Activated B cell treated with CpG ODN at 0.5 μM for 24 hours (primary cell): Measurements from ENCODE around the gene EHMT2. TPM values are rescaled to one million over a fixed set of nuclear protein-coding genes. Genes with fewer than 3 reads are reported as not detected.
"Not testable (repeated sequence)": the region's sequence is repeated elsewhere in the genome, so short reads cannot be mapped to it uniquely, and the experiment has no call there.

Experiments
- ATAC-seq: fragments of 200-7000 bp; cut with Tn5 transposase; one replicate; pipeline ENCODE4 v1.10.0; 2021; ENCODE audit warnings: low read depth, mild to moderate bottlenecking, moderate library complexity
- CTCF ChIA-PET: fragments of 350-600 bp; sonication (Branson Sonifier 250); formaldehyde crosslinking; loops from one replicate; lab custom pipeline; 2021; ENCODE audit warnings: antibody characterized with exemption; lab: Charles Lee
- POLR2A ChIA-PET: fragments of 350-600 bp; sonication (Branson Sonifier 250); formaldehyde crosslinking; loops from one replicate; lab custom pipeline; 2021; ENCODE audit warnings: antibody characterized with exemption; lab: Charles Lee
- DNase-seq: peaks from one replicate; pipeline ENCODE4 v3.0.0; 2022
- H3K27ac Mint-ChIP-seq: one replicate; pipeline ENCODE4 v1.8.0; 2020; ENCODE audit warnings: mixed read lengths
- H3K27me3 Mint-ChIP-seq: one replicate; pipeline ENCODE4 v1.8.0; 2021; ENCODE audit warnings: mixed read lengths
- H3K36me3 Mint-ChIP-seq: one replicate; pipeline ENCODE4 v1.8.0; 2021; ENCODE audit warnings: low read depth, mixed read lengths
- H3K4me1 Mint-ChIP-seq: one replicate; pipeline ENCODE4 v1.8.0; 2021; ENCODE audit warnings: mixed read lengths
- H3K4me3 Mint-ChIP-seq: one replicate; pipeline ENCODE4 v1.8.0; 2020; ENCODE audit warnings: mild to moderate bottlenecking, mixed read lengths
- H3K9me3 Mint-ChIP-seq: one replicate; pipeline ENCODE4 v1.8.0; 2020; ENCODE audit warnings: mixed read lengths
- intact Hi-C: fragments of 100-400 bp; cut with micrococcal nuclease; formaldehyde crosslinking; loops from one replicate; pipeline ENCODE4 v1.15.1; 2024
- total RNA-seq: library from RNA; stranded (reverse); gene quantifications from 2 replicates; pipeline ENCODE4 v1.2.3, GENCODE V29; 2022
- TF ChIP-seq, protein P1 (sequence below): fragments of 200-600 bp; IDR thresholded peaks from one replicate; pipeline ENCODE4 v1.8.0; 2022; ENCODE audit warnings: antibody characterized with exemption, mild to moderate bottlenecking

Gene EHMT2
- total RNA-seq, 1 donor from 2014 or later = 58.4 TPM

DNA sequence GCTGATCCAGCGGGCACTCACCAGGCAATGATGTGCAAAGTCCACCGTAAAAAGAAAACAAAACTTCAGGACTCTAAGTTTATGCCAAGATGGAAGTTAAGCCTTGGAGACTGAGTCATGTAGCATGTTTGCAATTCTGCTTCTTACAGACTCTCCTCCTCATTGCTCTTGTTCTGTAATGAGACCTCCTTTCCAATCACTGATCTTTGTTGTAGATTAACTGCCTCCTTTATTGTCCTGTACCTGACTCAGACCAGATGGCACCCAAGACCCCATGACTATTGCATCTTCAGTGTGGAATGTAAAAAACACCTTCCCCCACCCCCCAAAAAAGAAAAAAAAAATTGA lies 46.0 kb downstream of the EHMT2 start:
- TF ChIP-seq, protein P1, sequence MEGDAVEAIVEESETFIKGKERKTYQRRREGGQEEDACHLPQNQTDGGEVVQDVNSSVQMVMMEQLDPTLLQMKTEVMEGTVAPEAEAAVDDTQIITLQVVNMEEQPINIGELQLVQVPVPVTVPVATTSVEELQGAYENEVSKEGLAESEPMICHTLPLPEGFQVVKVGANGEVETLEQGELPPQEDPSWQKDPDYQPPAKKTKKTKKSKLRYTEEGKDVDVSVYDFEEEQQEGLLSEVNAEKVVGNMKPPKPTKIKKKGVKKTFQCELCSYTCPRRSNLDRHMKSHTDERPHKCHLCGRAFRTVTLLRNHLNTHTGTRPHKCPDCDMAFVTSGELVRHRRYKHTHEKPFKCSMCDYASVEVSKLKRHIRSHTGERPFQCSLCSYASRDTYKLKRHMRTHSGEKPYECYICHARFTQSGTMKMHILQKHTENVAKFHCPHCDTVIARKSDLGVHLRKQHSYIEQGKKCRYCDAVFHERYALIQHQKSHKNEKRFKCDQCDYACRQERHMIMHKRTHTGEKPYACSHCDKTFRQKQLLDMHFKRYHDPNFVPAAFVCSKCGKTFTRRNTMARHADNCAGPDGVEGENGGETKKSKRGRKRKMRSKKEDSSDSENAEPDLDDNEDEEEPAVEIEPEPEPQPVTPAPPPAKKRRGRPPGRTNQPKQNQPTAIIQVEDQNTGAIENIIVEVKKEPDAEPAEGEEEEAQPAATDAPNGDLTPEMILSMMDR = no peak
- POLR2A ChIA-PET = interaction anchor here (0.6 kb wide), 1 partner anchor 102 kb away, joined by 11 read pairs; no protein-coding TSS in a partner anchor

DNA sequence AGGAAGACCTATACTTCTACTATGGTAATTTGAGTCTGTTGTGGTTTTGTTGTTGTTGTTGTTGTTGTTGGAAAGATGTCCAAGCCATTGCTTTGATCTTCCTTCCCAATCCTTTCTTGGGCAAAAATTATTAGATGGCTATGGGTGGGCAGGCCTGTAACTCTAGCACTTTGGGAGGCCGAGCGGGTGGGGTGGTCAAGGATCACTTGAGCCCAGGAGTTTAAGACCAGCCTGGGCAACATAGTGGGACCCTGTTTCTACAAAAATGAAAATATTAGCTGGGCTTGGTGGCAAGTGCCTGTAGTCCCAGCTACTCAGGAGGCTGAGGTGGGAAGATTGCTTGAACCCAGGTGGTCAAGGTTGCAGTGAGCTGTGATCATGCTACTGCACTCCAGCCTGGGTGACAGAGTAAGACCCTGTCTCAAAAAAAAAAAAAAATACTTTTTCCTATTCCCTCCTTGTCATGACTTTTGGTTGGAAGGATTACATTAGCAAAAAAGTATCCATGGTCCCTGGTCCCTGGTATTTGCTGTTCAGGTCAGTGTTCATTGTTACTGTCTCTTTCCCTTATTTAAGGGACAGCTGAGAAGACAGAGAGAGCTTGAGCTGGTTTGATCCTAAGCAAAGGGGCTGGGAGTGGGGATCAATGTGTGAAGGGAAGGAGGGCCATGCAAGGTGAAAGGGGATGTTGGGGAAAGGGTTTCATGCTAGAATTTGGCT lies 46.6 kb downstream of the EHMT2 start:
- CTCF ChIA-PET = no interaction called here
- TF ChIP-seq, protein P1 = no peak
- ATAC-seq (no peak), DNase-seq (no peak)
- H3K27ac Mint-ChIP-seq = no peak overlapping the region
- POLR2A ChIA-PET = interaction anchor here (0.7 kb wide), 1 partner anchor 1241 kb away, joined by 5 read pairs; no protein-coding TSS in a partner anchor
- intact Hi-C loops = no loop called here
- H3K9me3 Mint-ChIP-seq = no peaks in the 10 kb centered on the region
- H3K27me3 Mint-ChIP-seq = no peaks in the 10 kb centered on the region
- H3K4me1 Mint-ChIP-seq = no peaks in the 10 kb centered on the region
- H3K4me3 Mint-ChIP-seq = no peak overlapping the region
- H3K36me3 Mint-ChIP-seq = no peaks in the 10 kb centered on the region

More for the DNA sequence above, 46.0 kb downstream of the EHMT2 start:
- Mint-ChIP-seq H3K4me1 (no peaks in the 10 kb centered on the region), H3K9me3 (no peaks in the 10 kb centered on the region), H3K36me3 (no peaks in the 10 kb centered on the region), H3K27me3 (no peaks in the 10 kb centered on the region), H3K27ac (no peak overlapping the region), H3K4me3 (no peak overlapping the region)
- CTCF ChIA-PET = no interaction called here
- intact Hi-C loops = no loop called here
- ATAC-seq = no peak
- DNase-seq = no peak

DNA sequence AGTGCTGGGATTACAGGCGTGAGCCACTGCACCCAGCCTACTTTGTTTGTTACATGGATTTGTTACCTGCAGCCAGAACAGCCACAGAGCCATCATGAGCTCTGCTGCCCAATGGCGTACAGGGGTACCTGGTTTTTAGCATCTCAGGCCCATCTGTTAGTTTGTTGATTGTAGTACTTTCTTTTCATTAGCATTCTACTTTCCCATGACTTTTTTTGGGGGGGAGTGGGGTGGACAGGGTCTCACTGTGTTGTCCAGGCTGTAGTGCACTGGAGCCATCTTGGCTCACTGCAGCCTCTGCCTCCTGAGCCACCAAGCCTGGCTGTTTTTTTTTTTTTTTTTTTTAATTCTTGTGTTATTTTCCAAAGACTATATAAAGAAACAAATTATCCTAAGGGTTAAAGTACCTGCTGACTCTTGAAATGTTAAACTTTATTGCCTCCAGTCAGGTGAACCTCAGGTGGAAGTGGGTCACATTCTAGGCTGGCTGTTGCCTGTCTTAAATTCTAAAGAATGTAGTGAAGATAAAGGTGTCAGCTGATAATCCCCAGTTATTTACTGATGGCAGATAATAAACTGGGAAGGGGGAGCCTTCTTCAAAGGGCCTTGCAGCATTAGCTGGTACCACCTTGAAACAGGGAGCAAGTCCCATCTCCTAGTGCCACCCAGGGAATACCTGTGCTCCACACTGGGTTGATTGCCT lies 50.1 kb downstream of the EHMT2 start:
- Mint-ChIP-seq H3K4me3 (no peak overlapping the region), H3K36me3 (peaks cover 8% of the 10 kb centered on the region), H3K9me3 (no peaks in the 10 kb centered on the region), H3K4me1 (no peaks in the 10 kb centered on the region), H3K27me3 (no peaks in the 10 kb centered on the region), H3K27ac (no peak overlapping the region)
- ChIA-PET POLR2A (interaction anchor here (0.6 to 1.0 kb wide), 2 partner anchors 15 to 980 kb away, joined by 3 to 6 read pairs; partner anchors contain the start of gene NEU1), CTCF (no interaction called here)
- intact Hi-C loops = no loop called here
- no peak for ATAC-seq
- TF ChIP-seq, protein P1 = no peak
- no peak for DNase-seq

DNA sequence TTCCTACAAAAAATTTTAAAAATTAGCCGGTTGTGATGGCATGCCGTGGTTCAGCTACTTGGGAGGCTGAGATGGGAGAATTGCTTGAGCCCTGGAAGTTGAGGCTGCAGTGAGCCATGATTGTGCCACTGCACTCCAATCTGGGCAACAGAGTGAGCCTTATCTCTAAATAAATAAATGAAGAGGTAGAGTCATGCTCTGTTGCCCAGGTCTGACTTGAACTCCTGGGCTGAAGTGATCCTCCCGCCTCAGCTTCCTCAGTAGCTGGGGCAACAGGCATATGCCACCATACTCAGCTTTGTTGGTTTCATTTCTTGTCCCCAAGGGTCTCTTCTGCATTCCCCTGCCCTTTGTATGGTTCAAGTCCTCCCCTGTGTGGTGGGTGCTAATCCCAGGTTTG lies 53.0 kb downstream of the EHMT2 start:
- Mint-ChIP-seq H3K27me3 (no peaks in the 10 kb centered on the region), H3K4me3 (no peak overlapping the region), H3K36me3 (peaks cover 31% of the 10 kb centered on the region), H3K27ac (no peak overlapping the region), H3K4me1 (no peaks in the 10 kb centered on the region), H3K9me3 (no peaks in the 10 kb centered on the region)
- TF ChIP-seq, protein P1 = no peak
- ATAC-seq = no peak
- DNase-seq = no peak
- ChIA-PET CTCF (no interaction called here), POLR2A (interaction anchor here (0.6 to 1.5 kb wide), 4 partner anchors 9 to 77 kb away, joined by 3 to 7 read pairs (median 6); no protein-coding TSS in a partner anchor)
- intact Hi-C loops = no loop called here

DNA sequence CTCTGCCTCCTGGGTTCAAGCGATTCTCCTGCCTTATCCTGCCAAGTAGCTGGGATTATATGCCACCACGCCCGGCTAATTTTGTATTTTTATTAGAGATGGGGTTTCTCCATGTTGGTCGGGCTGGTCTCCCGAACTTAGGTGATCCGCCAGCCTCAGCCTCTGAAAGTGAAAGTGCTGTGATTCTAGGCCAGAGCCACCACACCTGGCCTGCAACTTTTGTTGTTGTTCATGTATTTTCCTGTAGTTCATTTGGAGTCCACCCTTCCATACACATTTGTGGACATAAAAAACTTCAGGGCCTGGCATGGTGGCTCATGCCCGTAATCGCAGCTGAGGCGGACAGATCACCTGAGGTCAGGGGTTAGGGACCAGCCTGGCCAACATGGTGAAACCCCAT lies 55.4 kb downstream of the EHMT2 start:
- H3K36me3 Mint-ChIP-seq = peaks cover 51% of the 10 kb centered on the region
- CTCF ChIA-PET = no interaction called here
- TF ChIP-seq, protein P1 = no peak

DNA sequence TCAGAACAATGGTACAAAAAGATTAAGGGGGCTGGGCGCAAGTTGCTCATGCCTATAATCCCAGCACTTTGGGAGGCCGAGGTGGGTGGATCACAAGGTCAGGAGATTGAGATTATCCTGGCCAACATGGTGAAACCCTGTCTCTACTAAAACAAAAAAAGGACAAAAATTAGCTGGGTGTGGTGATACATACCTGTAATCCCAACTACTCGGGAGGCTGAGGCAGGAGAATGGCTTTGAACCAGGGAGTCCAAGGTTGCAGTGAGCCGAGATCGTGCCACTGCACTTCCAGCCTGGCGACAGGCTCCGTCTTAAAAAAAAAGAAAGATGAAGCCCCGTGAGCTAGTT lies 57.7 kb downstream of the EHMT2 start:
- POLR2A ChIA-PET = interaction anchor here (0.5 to 0.9 kb wide), 4 partner anchors 24 to 1424 kb away, joined by 3 to 5 read pairs (median 3); no protein-coding TSS in a partner anchor
- intact Hi-C loops, H3K4me3 Mint-ChIP-seq, ATAC-seq, H3K27ac Mint-ChIP-seq, H3K27me3 Mint-ChIP-seq, H3K9me3 Mint-ChIP-seq, DNase-seq: not testable (repeated sequence)
- CTCF ChIA-PET = interaction anchor here (1.2 kb wide), 1 partner anchor 48 kb away, joined by 4 read pairs; no protein-coding TSS in a partner anchor
- peaks cover 64% of the 10 kb centered on the region for H3K36me3 Mint-ChIP-seq
- peaks cover 40% of the 10 kb centered on the region for H3K4me1 Mint-ChIP-seq

More for the DNA sequence above, 55.4 kb downstream of the EHMT2 start:
- no peaks in the 10 kb centered on the region for H3K27me3 Mint-ChIP-seq
- peaks cover 20% of the 10 kb centered on the region for H3K4me1 Mint-ChIP-seq
- intact Hi-C loops = no loop called here
- no peaks in the 10 kb centered on the region for H3K9me3 Mint-ChIP-seq
- POLR2A ChIA-PET = interaction anchor here (1.2 to 1.4 kb wide), 2 partner anchors 114 to 203 kb away, joined by 3 read pairs; no protein-coding TSS in a partner anchor
- DNase-seq = no peak
- no peak overlapping the region for H3K4me3 Mint-ChIP-seq
- H3K27ac Mint-ChIP-seq = no peak overlapping the region
- ATAC-seq = no peak
